H1 (cell line): Measurements from ENCODE around the gene PPP1R13B. TPM values are rescaled to one million over a fixed set of nuclear protein-coding genes. Genes with fewer than 3 reads are reported as not detected.
"Not testable (repeated sequence)": the region's sequence is repeated elsewhere in the genome, so short reads cannot be mapped to it uniquely, and the experiment has no call there.

Source experiments
- CTCF ChIA-PET: fragments of 300-600 bp; sonication (Branson Sonifier 250); formaldehyde crosslinking; loops from one replicate; lab custom pipeline; 2021; ENCODE audit not compliant: partially characterized antibody; lab: Charles Lee
- POLR2A ChIA-PET: fragments of 300-600 bp; sonication (Branson Sonifier 250); formaldehyde crosslinking; loops from one replicate; lab custom pipeline; 2021; ENCODE audit warnings: inconsistent platforms; ENCODE audit not compliant: partially characterized antibody; lab: Charles Lee
- DNase-seq, 2 experiments: peaks; one replicate each; pipeline versions ENCODE4 v3.0.0 to v3.0.0-alpha.2; 2010 to 2022; ENCODE audit warnings: low spot score in 2 of 2, low read depth in 1 of 2, mixed read lengths in 1 of 2
- FAIRE-seq: peaks from 2 replicates; lab custom pipeline; 2011; peaks lifted over from hg19 to GRCh38; lab: Jason Lieb, UNC
- H2AFZ ChIP-seq: 2 replicates; pipeline ENCODE4 v1.8.1; 2012; ENCODE audit warnings: low read length, inconsistent platforms
- H2AK5ac ChIP-seq: 2 replicates; pipeline ENCODE4 v1.6.1; 2013; ENCODE audit warnings: low read depth, low read length
- H2BK120ac ChIP-seq: replicated peaks from 2 replicates; pipeline ENCODE3; 2013; ENCODE audit warnings: low read depth, low read length, inconsistent platforms
- H2BK12ac ChIP-seq: 2 replicates; pipeline ENCODE4 v1.6.1; 2013; ENCODE audit warnings: low read depth, low read length
- H2BK15ac ChIP-seq: 2 replicates; pipeline ENCODE4 v1.6.1; 2013; ENCODE audit warnings: low read length
- H2BK20ac ChIP-seq: 2 replicates; pipeline ENCODE4 v1.6.1; 2013; ENCODE audit warnings: low read length
- H2BK5ac ChIP-seq: 2 replicates; pipeline ENCODE4 v1.6.1; 2013; ENCODE audit warnings: low read depth, low read length
- H3K14ac ChIP-seq: 2 replicates; pipeline ENCODE4 v1.6.1; 2013; ENCODE audit warnings: inconsistent platforms; ENCODE audit not compliant: insufficient read length
- H3K18ac ChIP-seq: 2 replicates; pipeline ENCODE4 v1.6.1; 2013; ENCODE audit warnings: low read length; ENCODE audit errors: extremely low read depth
- H3K23ac ChIP-seq: 2 replicates; pipeline ENCODE4 v1.6.1; 2013; ENCODE audit warnings: inconsistent platforms; ENCODE audit not compliant: insufficient read length
- H3K23me2 ChIP-seq: 2 replicates; pipeline ENCODE4 v1.6.1; 2013; ENCODE audit warnings: low read depth, low read length
- H3K27ac ChIP-seq: 2 replicates; pipeline ENCODE4 v1.6.1; 2011; ENCODE audit warnings: low read depth, low read length, inconsistent platforms
- H3K27me3 ChIP-seq, 4 experiments: replicated peaks in 1 of 4; 1 replicate in 1 of 4; 2 replicates in 3 of 4; pipeline versions ENCODE4 v1.6.1 to v1.8.1; 2011 to 2013; ENCODE audit warnings: low read length in 3 of 4, mild to moderate bottlenecking in 3 of 4, inconsistent platforms in 2 of 4, mixed read lengths in 2 of 4, moderate library complexity in 1 of 4; ENCODE audit not compliant: control insufficient read depth in 3 of 4, insufficient read depth in 3 of 4; ENCODE audit errors: extremely low read depth in 1 of 4
- H3K36me3 ChIP-seq, 4 experiments: 2 replicates each; pipeline versions ENCODE4 v1.6.1 to v1.8.1; 2011 to 2013; ENCODE audit warnings: mild to moderate bottlenecking in 4 of 4, low read length in 3 of 4, moderate library complexity in 2 of 4, control low read depth in 1 of 4, inconsistent platforms in 1 of 4; ENCODE audit not compliant: insufficient read depth in 4 of 4, control insufficient read depth in 2 of 4
- H3K4ac ChIP-seq: replicated peaks from 2 replicates; pipeline ENCODE3; 2013; ENCODE audit warnings: low read length, low read depth, mixed read lengths, inconsistent platforms; ENCODE audit not compliant: insufficient read length
- H3K4me1 ChIP-seq, 4 experiments: replicated peaks in 1 of 4; 1 replicate in 1 of 4; 2 replicates in 3 of 4; pipeline versions ENCODE4 v1.6.1 to v1.8.1; 2011 to 2013; ENCODE audit warnings: low read length in 3 of 4, inconsistent platforms in 2 of 4, mixed read lengths in 1 of 4; ENCODE audit not compliant: insufficient read depth in 4 of 4, control insufficient read depth in 3 of 4
- H3K4me2 ChIP-seq, 2 experiments: 2 replicates each; pipeline versions ENCODE4 v1.6.1 to v1.8.1; 2011 to 2013; ENCODE audit warnings: low read depth in 2 of 2, low read length in 2 of 2, control low read depth in 1 of 2, inconsistent platforms in 1 of 2, mild to moderate bottlenecking in 1 of 2; ENCODE audit not compliant: insufficient read depth in 1 of 2
- H3K4me3 ChIP-seq, 4 experiments: fragments of 200-600, 300-600 bp in 1 of 4; sonication (generic), shearing (Covaris generic), sonication (Bioruptor Twin) in 1 of 4; 2 replicates each; pipeline versions ENCODE4 v1.5.1 to v1.8.1; 2011 to 2016; ENCODE audit warnings: low read length in 4 of 4, low read depth in 3 of 4, control low read depth in 2 of 4, inconsistent platforms in 2 of 4, mild to moderate bottlenecking in 2 of 4, mixed read lengths in 1 of 4, moderate library complexity in 1 of 4; ENCODE audit not compliant: insufficient read depth in 2 of 4; ENCODE audit errors: extremely low read depth in 1 of 4
- H3K56ac ChIP-seq: replicated peaks from 2 replicates; pipeline ENCODE3; 2013; ENCODE audit warnings: low read depth, mild to moderate bottlenecking, mixed read lengths, low read length, inconsistent platforms; ENCODE audit not compliant: insufficient read length
- H3K79me1 ChIP-seq: 2 replicates; pipeline ENCODE4 v1.6.1; 2013; ENCODE audit warnings: low read depth, low read length, control low read depth
- H3K79me2 ChIP-seq, 2 experiments: 2 replicates each; pipeline versions ENCODE4 v1.6.1 to v1.8.1; 2012 to 2013; ENCODE audit warnings: low read length in 2 of 2, mild to moderate bottlenecking in 2 of 2, inconsistent platforms in 1 of 2; ENCODE audit not compliant: insufficient read depth in 2 of 2, control insufficient read depth in 1 of 2
- H3K9ac ChIP-seq, 4 experiments: replicated peaks in 1 of 4; 1 replicate in 1 of 4; 2 replicates in 3 of 4; pipeline versions ENCODE4 v1.6.1 to v1.8.1; 2011 to 2013; ENCODE audit warnings: low read depth in 3 of 4, low read length in 3 of 4, control low read depth in 2 of 4, mild to moderate bottlenecking in 2 of 4, moderate library complexity in 2 of 4, inconsistent platforms in 1 of 4; ENCODE audit errors: extremely low read depth in 1 of 4
- H3K9me3 ChIP-seq, 2 experiments: 2 replicates each; pipeline versions ENCODE4 v1.6.1 to v1.8.1; 2012 to 2013; ENCODE audit warnings: mild to moderate bottlenecking in 2 of 2, moderate library complexity in 2 of 2, control low read depth in 1 of 2, inconsistent platforms in 1 of 2, low read depth in 1 of 2, low read length in 1 of 2, mixed read lengths in 1 of 2; ENCODE audit not compliant: insufficient read depth in 2 of 2
- H4K20me1 ChIP-seq, 2 experiments: replicated peaks in 1 of 2; 2 replicates each; pipeline versions ENCODE3 to v1.8.1; 2011 to 2013; ENCODE audit warnings: inconsistent platforms in 2 of 2, low read length in 2 of 2, mild to moderate bottlenecking in 1 of 2; ENCODE audit not compliant: insufficient read depth in 2 of 2, control insufficient read depth in 1 of 2
- H4K5ac ChIP-seq: 2 replicates; pipeline ENCODE4 v1.6.1; 2013; ENCODE audit warnings: low read length, low read depth, mixed read lengths, inconsistent platforms; ENCODE audit not compliant: insufficient read length
- H4K8ac ChIP-seq: 2 replicates; pipeline ENCODE4 v1.8.0; 2013; ENCODE audit warnings: mild to moderate bottlenecking, moderate library complexity, low read length, inconsistent platforms; ENCODE audit not compliant: insufficient read depth; ENCODE audit errors: extremely low read depth
- H4K91ac ChIP-seq: replicated peaks from 2 replicates; pipeline ENCODE3; 2013; ENCODE audit warnings: low read length, mixed read lengths, inconsistent platforms; ENCODE audit not compliant: insufficient read length
- WGBS, 2 experiments: shearing (Covaris generic) in 1 of 2; methylation state at CpG; one replicate each; pipeline versions ENCODE4 v1.1.6 to v1.1.7; 2013 to 2015; ENCODE audit warnings: low lambda C conversion rate in 2 of 2, mixed read lengths in 2 of 2, inconsistent platforms in 1 of 2, low coverage in 1 of 2, missing lambda C conversion rate in 1 of 2; ENCODE audit not compliant: insufficient replicate concordance in 2 of 2, insufficient coverage in 1 of 2, insufficient read length in 1 of 2; ENCODE audit errors: extremely low coverage in 1 of 2, missing lambda C conversion rate in 1 of 2; 5-methylcytosine and 5-hydroxymethylcytosine counted together
- polyA plus RNA-seq, 7 experiments: library from polyadenylated mRNA; depleted of rRNA in 3 of 7; stranded (reverse) in 5 of 7; unstranded in 2 of 7; fragments of >200 nt in 5 of 7; fragments of 200-250 nt in 2 of 7; gene quantifications; 1 replicate in 5 of 7; 2 replicates in 1 of 7; 4 replicates in 1 of 7; pipeline versions ENCODE4 v1.2.1 to v1.2.3, GENCODE V29; 2011 to 2013; ENCODE audit warnings: missing spikeins in 2 of 7, mixed read lengths in 2 of 7
- total RNA-seq: library from RNA; stranded (reverse); fragmentation: NEBNext Ultra II Directional; extraction: Animal tissue kit (Norgen Biotek cat#: 25700); gene quantifications from 2 replicates; pipeline ENCODE4 v1.2.1, GENCODE V29; 2021

Gene PPP1R13B
- total and polyA plus RNA-seq, 2 of the 8 experiments (the other 6 are each of a cell fraction or from before 2014, with no cell fraction given), result 2.6 to 8.9 TPM

DNA sequence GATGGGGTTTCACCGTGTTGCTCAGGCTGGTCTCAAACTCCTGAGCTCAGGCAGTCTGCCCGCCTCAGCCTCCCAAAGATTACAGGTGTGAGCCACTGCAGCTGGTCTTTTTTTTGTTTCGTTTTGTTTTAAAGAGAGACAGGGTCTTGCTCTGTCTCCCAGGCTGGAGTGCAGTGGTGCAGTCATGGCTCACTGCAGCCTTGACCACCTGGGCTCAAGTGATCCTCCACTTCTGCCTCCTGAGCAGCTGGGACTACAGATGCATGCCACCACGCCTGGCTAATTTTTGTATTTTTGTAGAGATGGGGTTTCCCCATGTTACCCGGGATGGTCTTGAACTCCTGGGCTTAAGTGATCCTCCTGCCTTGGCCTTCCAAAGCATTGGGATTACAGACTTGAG, 155.7 kb downstream of the PPP1R13B start:
- not testable (repeated sequence) for H3K4me1 ChIP-seq, H2AFZ ChIP-seq, H4K5ac ChIP-seq, H3K79me2 ChIP-seq, H3K23ac ChIP-seq, H4K8ac ChIP-seq, H3K9me3 ChIP-seq, H2BK20ac ChIP-seq, H3K14ac ChIP-seq, H2BK5ac ChIP-seq, H3K4ac ChIP-seq, H3K23me2 ChIP-seq, H2BK12ac ChIP-seq, H4K91ac ChIP-seq, H3K27ac ChIP-seq, H3K27me3 ChIP-seq, H3K18ac ChIP-seq, H3K4me3 ChIP-seq, DNase-seq, H2BK15ac ChIP-seq, H3K9ac ChIP-seq, H3K56ac ChIP-seq, FAIRE-seq, H2AK5ac ChIP-seq, H2BK120ac ChIP-seq, H3K4me2 ChIP-seq
- 92% methylated on average over 5 of the region's 5 CpGs; no CpG with 5 or more reads in 1 of the 2 experiments for WGBS, 2 experiments
- Histone ChIP-seq H3K36me3 (peaks cover 7 to 46% (median 14%) of the 10 kb centered on the region in 4 experiments; a peak in 6 of 8 replicates), H3K79me1 (peaks cover 10% of the 10 kb centered on the region), H4K20me1 (peaks cover 2 to 21% of the 10 kb centered on the region in 2 experiments)
- ChIA-PET CTCF (interaction anchor here (0.6 kb wide), 1 partner anchor 41 kb away, joined by 4 read pairs; no protein-coding TSS in a partner anchor), POLR2A (interaction anchor here (8.8 kb wide), 1 partner anchor 13 kb away, joined by 74 read pairs; no protein-coding TSS in a partner anchor)
